Activated CD4-positive, alpha-beta T cell treated with anti-CD3 and anti-CD28 coated beads for 24 hours (primary cell): ENCODE measurements around the gene RIMOC1.

Source experiments
- DNase-seq, 2 donors: peaks; one replicate each; pipeline ENCODE4 v3.0.0-alpha.2; 2020; ENCODE audit warnings: low read depth in 2 of 2

Gene RIMOC1

GRCh38 chr5:41903892-41904799, at the start of gene RIMOC1:
Gene RIMOC1, plus strand, starts transcription at chr5:41904344. Its CDS starts 24 bp downstream, at chr5:41904368.
- DNase-seq: peak; percentile 92 to 97

GRCh38 chr5:41856644-41857491, 47.3 kb upstream of the RIMOC1 start:
- DNase-seq: peak in 1 of 2 donors; percentile 55

GRCh38 chr5:41857989-41858388, 46.2 kb upstream of the RIMOC1 start:
- no peak for DNase-seq

GRCh38 chr5:41858890-41859289, 45.3 kb upstream of the RIMOC1 start:
- no peak for DNase-seq

- DNase-seq: no peak
Measured at GRCh38 chr5:41863871-41864486, 40.2 kb upstream of the RIMOC1 start.

- DNase-seq: no peak
Measured at GRCh38 chr5:41869151-41869723, 34.9 kb upstream of the RIMOC1 start.

- peak; percentile 85 to 89 for DNase-seq
Measured at GRCh38 chr5:41869724-41870626, 34.2 kb upstream of the RIMOC1 start, which contains the start of gene OXCT1. Gene OXCT1, minus strand, starts transcription at chr5:41870425. Its CDS starts 67 bp downstream, at chr5:41870358.

- no peak for DNase-seq
Measured at GRCh38 chr5:41870627-41871048, 33.5 kb upstream of the RIMOC1 start.

GRCh38 chr5:41871852-41872251, 32.3 kb upstream of the RIMOC1 start:
- DNase-seq: no peak

GRCh38 chr5:41874512-41875060, 29.6 kb upstream of the RIMOC1 start:
- no peak for DNase-seq

- DNase-seq: no peak
Measured at GRCh38 chr5:41875121-41875520, 29.0 kb upstream of the RIMOC1 start.

- DNase-seq: no peak
Measured at GRCh38 chr5:41876678-41877077, 27.5 kb upstream of the RIMOC1 start.

- no peak for DNase-seq
Measured at GRCh38 chr5:41877408-41877807, 26.7 kb upstream of the RIMOC1 start.

- DNase-seq: no peak
Measured at GRCh38 chr5:41878173-41878572, 26.0 kb upstream of the RIMOC1 start.

GRCh38 chr5:41878643-41879478, 25.3 kb upstream of the RIMOC1 start:
- no peak for DNase-seq

GRCh38 chr5:41882765-41883164, 21.4 kb upstream of the RIMOC1 start:
- no peak for DNase-seq

- no peak for DNase-seq
Measured at GRCh38 chr5:41883243-41883642, 20.9 kb upstream of the RIMOC1 start.

- DNase-seq: no peak
Measured at GRCh38 chr5:41883936-41884335, 20.2 kb upstream of the RIMOC1 start.

GRCh38 chr5:41885286-41885685, 18.9 kb upstream of the RIMOC1 start:
- DNase-seq: no peak
